Neuronal stem cell (in vitro differentiated cells): Measurements from ENCODE around the gene NIN.

Experiments used
- DNase-seq: peaks from one replicate; pipeline ENCODE4 v3.0.0-alpha.2; 2013; ENCODE audit warnings: low spot score
- H2AFZ ChIP-seq: one replicate; pipeline ENCODE4 v1.6.1; 2013; ENCODE audit warnings: mild to moderate bottlenecking, low read length, inconsistent platforms
- H2AK5ac ChIP-seq: 2 replicates; pipeline ENCODE4 v1.6.1; 2013; ENCODE audit warnings: low read depth, mild to moderate bottlenecking, inconsistent platforms, low read length, moderate library complexity, mixed read lengths
- H2BK120ac ChIP-seq: 2 replicates; pipeline ENCODE4 v1.6.1; 2013; ENCODE audit warnings: low read depth, mild to moderate bottlenecking, inconsistent platforms, low read length, moderate library complexity, mixed read lengths
- H2BK12ac ChIP-seq: one replicate; pipeline ENCODE4 v1.6.1; 2013; ENCODE audit warnings: low read length, inconsistent platforms
- H2BK15ac ChIP-seq: 2 replicates; pipeline ENCODE4 v1.6.1; 2013; ENCODE audit warnings: mild to moderate bottlenecking, low read length, inconsistent platforms, mixed read lengths
- H2BK5ac ChIP-seq: one replicate; pipeline ENCODE4 v1.6.1; 2013; ENCODE audit warnings: inconsistent platforms, mild to moderate bottlenecking, low read length, moderate library complexity
- H3K14ac ChIP-seq: one replicate; pipeline ENCODE4 v1.6.1; 2013; ENCODE audit warnings: low read length, inconsistent platforms
- H3K18ac ChIP-seq: 2 replicates; pipeline ENCODE4 v1.6.1; 2013; ENCODE audit warnings: low read length, inconsistent platforms
- H3K23ac ChIP-seq: 2 replicates; pipeline ENCODE4 v1.6.1; 2013; ENCODE audit warnings: low read depth, mild to moderate bottlenecking, mixed read lengths, low read length, inconsistent platforms; ENCODE audit not compliant: poor library complexity
- H3K27ac ChIP-seq: replicated peaks from 3 replicates; pipeline ENCODE4 v1.5.1; 2013; ENCODE audit warnings: low read length, inconsistent platforms
- H3K27me3 ChIP-seq, 3 experiments: 2 replicates each; pipeline ENCODE4 v1.6.1; 2013; ENCODE audit warnings: low read length in 3 of 3, mild to moderate bottlenecking in 2 of 3, inconsistent platforms in 1 of 3, low read depth in 1 of 3, mixed read lengths in 1 of 3, moderate library complexity in 1 of 3; ENCODE audit not compliant: control insufficient read depth in 3 of 3, insufficient read depth in 3 of 3
- H3K36me3 ChIP-seq, 2 donors: replicated peaks in 1 of 2; 2 replicates each; pipeline ENCODE4 v1.6.1; 2013; ENCODE audit warnings: low read length in 2 of 2; ENCODE audit not compliant: control insufficient read depth in 2 of 2, insufficient read depth in 2 of 2
- H3K4ac ChIP-seq: 2 replicates; pipeline ENCODE4 v1.6.1; 2013; ENCODE audit warnings: inconsistent platforms, mild to moderate bottlenecking, low read length, moderate library complexity
- H3K4me1 ChIP-seq, 2 donors: 1 replicate in 1 of 2; 2 replicates in 1 of 2; pipeline ENCODE4 v1.6.1; 2013; ENCODE audit warnings: low read length in 2 of 2, low read depth in 1 of 2; ENCODE audit not compliant: control insufficient read depth in 2 of 2, insufficient read depth in 1 of 2
- H3K4me2 ChIP-seq: one replicate; pipeline ENCODE4 v1.6.1; 2013; ENCODE audit warnings: mild to moderate bottlenecking, low read length, inconsistent platforms; ENCODE audit not compliant: insufficient read depth, poor library complexity, severe bottlenecking
- H3K4me3 ChIP-seq, 2 donors: 2 replicates each; pipeline ENCODE4 v1.5.1; 2013; ENCODE audit warnings: low read length in 2 of 2, mild to moderate bottlenecking in 2 of 2, inconsistent platforms in 1 of 2, moderate library complexity in 1 of 2
- H3K79me1 ChIP-seq: one replicate; pipeline ENCODE4 v1.6.1; 2013; ENCODE audit warnings: low read depth, mild to moderate bottlenecking, inconsistent platforms, low read length, moderate library complexity
- H3K9ac ChIP-seq: one replicate; pipeline ENCODE4 v1.6.1; 2013; ENCODE audit warnings: mild to moderate bottlenecking, low read depth, low read length, inconsistent platforms; ENCODE audit not compliant: poor library complexity
- H3K9me3 ChIP-seq, 2 donors: replicated peaks in 1 of 2; 2 replicates each; pipeline versions ENCODE3 to v1.6.1; 2013; ENCODE audit warnings: low read length in 2 of 2, mild to moderate bottlenecking in 2 of 2, inconsistent platforms in 1 of 2, low read depth in 1 of 2, mixed read lengths in 1 of 2, moderate library complexity in 1 of 2; ENCODE audit not compliant: control insufficient read depth in 2 of 2, insufficient read depth in 1 of 2
- H4K8ac ChIP-seq: one replicate; pipeline ENCODE4 v1.6.1; 2013; ENCODE audit warnings: low read depth, mild to moderate bottlenecking, inconsistent platforms, low read length, moderate library complexity
- H4K91ac ChIP-seq: one replicate; pipeline ENCODE4 v1.6.1; 2013; ENCODE audit warnings: low read length, low read depth, mild to moderate bottlenecking, inconsistent platforms; ENCODE audit not compliant: poor library complexity
- WGBS, 2 donors: extraction: QIAGEN DNeasy Blood & Tissue Kit; methylation state at CpG; one replicate each; pipeline ENCODE4 v1.1.7; 2013; ENCODE audit warnings: missing lambda C conversion rate in 2 of 2, mixed read lengths in 1 of 2; ENCODE audit not compliant: insufficient read length in 2 of 2, insufficient replicate concordance in 1 of 2; ENCODE audit errors: extremely low coverage in 2 of 2; 5-methylcytosine and 5-hydroxymethylcytosine counted together

NIN gene

DNA sequence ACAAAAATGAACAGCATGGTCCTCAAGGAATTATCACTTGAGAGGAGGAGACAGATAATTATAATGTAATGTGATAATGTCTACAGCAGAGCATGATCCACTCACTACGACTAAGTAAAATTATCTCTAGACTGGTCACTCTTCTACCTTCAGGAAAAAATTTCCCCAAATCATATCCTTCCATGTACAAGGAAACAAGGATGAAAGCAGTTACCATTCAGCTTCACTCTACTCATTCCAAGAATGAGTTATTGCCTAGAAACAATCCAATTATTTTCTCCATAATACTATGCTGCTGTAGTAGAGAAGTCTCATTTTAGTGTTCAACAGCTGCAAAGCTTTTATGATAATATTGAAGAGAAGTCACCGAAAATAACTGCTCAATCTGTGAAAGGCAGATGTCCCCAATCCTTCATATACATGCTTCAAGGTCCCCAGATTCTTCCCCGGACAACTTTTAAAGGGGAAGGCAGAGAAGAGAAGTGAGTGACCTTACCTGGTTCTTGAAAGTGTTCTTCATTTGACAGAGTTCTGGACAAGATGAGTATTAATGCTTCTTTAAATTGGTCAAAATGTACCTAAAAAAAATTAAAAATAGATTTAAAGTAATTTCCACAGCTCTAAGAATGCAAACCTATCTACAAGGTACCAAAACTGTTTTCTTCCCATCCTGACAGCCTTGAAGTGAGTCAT is 24.6 kb downstream of the NIN start:
- no peak overlapping the region for H3K18ac ChIP-seq
- no peak overlapping the region for H2BK120ac ChIP-seq
- no peak overlapping the region for H2BK15ac ChIP-seq
- H3K27me3 ChIP-seq, result no peaks in the 10 kb centered on the region
- peaks cover 3 to 78% of the 10 kb centered on the region in 2 donors for H3K36me3 ChIP-seq
- no peak overlapping the region for H2AFZ ChIP-seq
- no peak overlapping the region for H3K4me2 ChIP-seq
- H3K23ac ChIP-seq, result no peak overlapping the region
- no peak for DNase-seq
- no peak overlapping the region for H2BK5ac ChIP-seq
- H3K4ac ChIP-seq, result no peak overlapping the region
- no CpG with 5 or more reads among the region's 3 CpGs for WGBS, 2 donors
- H4K91ac ChIP-seq, result no peak overlapping the region
- H3K79me1 ChIP-seq, result peaks cover 3% of the 10 kb centered on the region
- no peak overlapping the region for H3K27ac ChIP-seq
- peaks cover 0 to 5% of the 10 kb centered on the region in 2 donors for H3K4me1 ChIP-seq
- H3K9ac ChIP-seq, result no peak overlapping the region
- no peak overlapping the region for H2AK5ac ChIP-seq
- no peak overlapping the region for H2BK12ac ChIP-seq
- H3K9me3 ChIP-seq, result no peaks in the 10 kb centered on the region
- no peak overlapping the region for H3K14ac ChIP-seq
- H4K8ac ChIP-seq, result no peak overlapping the region
- H3K4me3 ChIP-seq, result no peak overlapping the region

DNA sequence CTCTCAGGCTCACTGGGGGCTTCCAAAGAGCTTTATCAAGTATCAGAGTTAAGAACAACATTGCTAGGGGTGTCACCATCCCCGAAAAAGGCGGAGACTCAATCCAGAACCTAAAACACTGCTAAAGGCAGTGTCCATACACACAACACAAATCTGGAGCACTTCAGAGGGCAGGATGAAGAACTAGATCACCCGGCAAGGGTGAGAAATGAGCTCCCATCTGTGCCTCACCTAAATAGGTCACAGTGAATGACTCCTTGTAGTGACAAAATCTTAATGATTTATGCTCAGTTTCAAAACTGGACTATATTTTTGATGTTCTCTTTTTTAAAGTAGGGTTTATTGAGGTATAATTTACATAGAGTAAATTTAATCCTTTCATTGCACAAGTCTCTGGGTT is 25.6 kb downstream of the NIN start:
- Histone ChIP-seq H2AFZ (no peak overlapping the region), H4K8ac (no peak overlapping the region), H2AK5ac (no peak overlapping the region), H3K14ac (no peak overlapping the region), H2BK5ac (no peak overlapping the region), H3K27me3 (no peaks in the 10 kb centered on the region), H3K9ac (no peak overlapping the region), H2BK12ac (no peak overlapping the region), H3K4ac (no peak overlapping the region), H3K4me3 (no peak overlapping the region), H4K91ac (no peak overlapping the region), H3K36me3 (peaks cover 3 to 80% of the 10 kb centered on the region in 2 donors), H3K9me3 (no peaks in the 10 kb centered on the region), H3K23ac (no peak overlapping the region), H3K18ac (no peak overlapping the region), H3K4me2 (no peak overlapping the region), H2BK15ac (no peak overlapping the region), H3K79me1 (peaks cover 3% of the 10 kb centered on the region), H2BK120ac (no peak overlapping the region), H3K4me1 (peaks cover 0 to 5% of the 10 kb centered on the region in 2 donors), H3K27ac (no peak overlapping the region)
- DNase-seq, result no peak
- WGBS, 2 donors, result no CpG with 5 or more reads among the region's 3 CpGs

DNA sequence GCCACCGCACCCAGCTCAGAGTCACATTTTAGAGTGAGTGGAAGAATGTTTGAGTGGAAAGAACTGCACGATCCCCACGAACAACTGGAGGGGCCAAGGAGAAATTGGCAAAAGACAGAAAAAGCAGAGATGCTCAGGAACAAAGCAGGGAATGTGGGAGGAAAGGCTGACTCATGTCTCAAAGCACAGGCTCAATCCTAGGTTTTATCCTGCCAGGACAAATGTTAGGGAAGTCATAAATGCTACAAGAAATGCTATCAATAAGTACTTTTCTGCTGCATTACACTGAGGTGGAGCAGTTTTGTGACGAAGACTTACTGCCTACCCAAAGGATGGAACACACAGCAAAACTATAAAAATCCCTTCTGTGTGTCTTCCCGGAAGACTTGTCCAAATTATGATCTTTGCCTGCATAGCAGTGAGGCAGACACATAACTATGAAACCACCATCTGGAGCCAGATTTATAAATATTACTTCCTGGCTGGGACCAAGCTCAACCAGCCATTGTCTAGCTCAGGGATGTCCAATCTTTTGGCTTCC is 26.7 kb downstream of the NIN start:
- no peak overlapping the region for H3K14ac ChIP-seq
- H2BK15ac ChIP-seq, result no peak overlapping the region
- H3K27ac ChIP-seq, result no peak overlapping the region
- WGBS, 2 donors, result no CpG with 5 or more reads among the region's 5 CpGs
- H3K4me3 ChIP-seq, result no peak overlapping the region
- H3K18ac ChIP-seq, result no peak overlapping the region
- no peak overlapping the region for H2BK12ac ChIP-seq
- H2AFZ ChIP-seq, result no peak overlapping the region
- no peak overlapping the region for H2BK5ac ChIP-seq
- H3K4me1 ChIP-seq, result peaks cover 0 to 5% of the 10 kb centered on the region in 2 donors
- no peak overlapping the region for H4K91ac ChIP-seq
- H3K79me1 ChIP-seq, result peaks cover 3% of the 10 kb centered on the region
- DNase-seq, result no peak
- H3K9me3 ChIP-seq, result no peaks in the 10 kb centered on the region
- H3K23ac ChIP-seq, result no peak overlapping the region
- H3K4ac ChIP-seq, result no peak overlapping the region
- peaks cover 3 to 83% of the 10 kb centered on the region in 2 donors for H3K36me3 ChIP-seq
- no peak overlapping the region for H2AK5ac ChIP-seq
- H3K9ac ChIP-seq, result no peak overlapping the region
- H3K4me2 ChIP-seq, result no peak overlapping the region
- no peak overlapping the region for H2BK120ac ChIP-seq
- H4K8ac ChIP-seq, result no peak overlapping the region
- H3K27me3 ChIP-seq, result no peaks in the 10 kb centered on the region

DNA sequence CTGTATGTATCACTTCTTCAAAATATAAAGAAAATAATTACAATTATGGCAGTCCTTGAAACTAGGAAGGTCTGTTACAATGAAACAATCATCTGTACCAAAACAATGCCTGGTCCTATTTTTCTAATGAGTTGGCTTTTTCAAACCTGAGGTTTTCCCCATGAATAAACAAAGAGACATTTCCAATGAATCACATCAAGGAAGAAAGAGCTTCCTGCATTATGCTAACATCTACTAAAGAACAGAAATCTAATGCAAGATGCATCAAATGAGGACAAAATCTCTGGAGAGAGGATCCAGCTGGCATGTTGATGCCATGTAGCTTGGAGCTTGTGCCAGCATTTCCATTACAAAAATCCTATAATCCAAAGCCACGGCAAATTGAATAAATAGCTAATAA is 29.3 kb downstream of the NIN start:
- Histone ChIP-seq H4K91ac (no peak overlapping the region), H3K27ac (no peak overlapping the region)
- no CpG with 5 or more reads among the region's 1 CpG for WGBS, 2 donors

More for the DNA sequence above, 29.3 kb downstream of the NIN start:
- H2AK5ac ChIP-seq, result no peak overlapping the region
- H2BK5ac ChIP-seq, result no peak overlapping the region
- H3K4me3 ChIP-seq, result no peak overlapping the region
- no peak overlapping the region for H4K8ac ChIP-seq
- no peak overlapping the region for H3K23ac ChIP-seq
- DNase-seq, result no peak
- H3K9ac ChIP-seq, result no peak overlapping the region
- H2BK15ac ChIP-seq, result no peak overlapping the region
- no peak overlapping the region for H3K14ac ChIP-seq
- H3K18ac ChIP-seq, result no peak overlapping the region
- peaks cover 0 to 23% of the 10 kb centered on the region in 2 donors for H3K4me1 ChIP-seq
- H2AFZ ChIP-seq, result no peak overlapping the region
- no peak overlapping the region for H2BK12ac ChIP-seq
- H3K79me1 ChIP-seq, result no peaks in the 10 kb centered on the region
- no peak overlapping the region for H3K4me2 ChIP-seq
- no peaks in the 10 kb centered on the region for H3K27me3 ChIP-seq
- H2BK120ac ChIP-seq, result no peak overlapping the region
- no peaks in the 10 kb centered on the region for H3K9me3 ChIP-seq
- H3K36me3 ChIP-seq, result peaks cover 2 to 75% of the 10 kb centered on the region in 2 donors
- no peak overlapping the region for H3K4ac ChIP-seq
